ENCODE measurements around the gene GLA. TPM values are rescaled to one million over a fixed set of nuclear protein-coding genes. Genes with fewer than 3 reads are reported as not detected.

GLA gene
- 53.8 and 54.9 TPM in 2 replicates for total RNA-seq (2014; rRNA removed; shearing (Covaris generic))

DNA sequence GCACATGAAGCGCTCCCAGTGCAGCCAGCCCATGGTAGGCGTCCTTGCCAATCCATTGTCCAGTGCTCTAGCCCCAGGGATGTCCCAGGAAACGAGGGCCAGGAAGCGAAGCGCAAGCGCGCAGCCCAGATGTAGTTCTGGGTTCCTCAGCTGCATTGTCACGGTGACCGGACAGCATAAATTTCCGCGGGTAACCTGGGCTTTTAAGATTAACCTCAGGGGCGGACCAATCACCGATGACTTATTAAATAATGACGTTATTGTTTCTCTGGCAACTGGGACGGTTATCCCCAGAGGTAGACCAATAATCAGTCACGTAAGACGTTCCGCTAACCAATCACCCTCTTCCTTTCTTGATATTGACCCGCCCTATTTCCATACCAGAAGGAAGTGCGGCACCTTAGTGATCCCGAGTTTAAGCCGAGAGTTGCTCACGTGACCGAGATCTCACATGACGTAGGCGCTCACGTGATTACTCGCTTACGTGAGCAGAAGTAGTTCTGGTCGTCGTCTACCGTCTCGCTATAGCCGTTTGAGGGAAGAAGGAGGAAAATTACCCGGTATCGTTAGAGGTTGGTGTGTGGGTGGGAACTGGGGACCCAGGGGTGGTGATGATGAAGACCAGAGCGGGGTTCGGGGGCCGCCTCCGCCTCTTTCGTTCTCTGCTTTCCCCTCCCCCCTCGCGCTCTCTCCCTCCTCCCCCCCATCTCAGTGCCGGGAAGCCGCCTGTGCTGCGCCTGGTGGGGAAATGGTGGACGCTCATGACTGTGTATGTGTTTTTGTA is at the start of gene GLA, which contains the start of gene HNRNPH2:
GLA (minus strand) TSS at position 178 of the 784 bp plus-strand sequence; CDS start at position 156, 22 bp downstream.
HNRNPH2 (plus strand) TSS at position 475 of the 784 bp plus-strand sequence. CDS start 3,767 bp downstream, outside the sequence.
- peak; percentile 96 for DNase-seq (ENCODE audit: low spot score)

DNA sequence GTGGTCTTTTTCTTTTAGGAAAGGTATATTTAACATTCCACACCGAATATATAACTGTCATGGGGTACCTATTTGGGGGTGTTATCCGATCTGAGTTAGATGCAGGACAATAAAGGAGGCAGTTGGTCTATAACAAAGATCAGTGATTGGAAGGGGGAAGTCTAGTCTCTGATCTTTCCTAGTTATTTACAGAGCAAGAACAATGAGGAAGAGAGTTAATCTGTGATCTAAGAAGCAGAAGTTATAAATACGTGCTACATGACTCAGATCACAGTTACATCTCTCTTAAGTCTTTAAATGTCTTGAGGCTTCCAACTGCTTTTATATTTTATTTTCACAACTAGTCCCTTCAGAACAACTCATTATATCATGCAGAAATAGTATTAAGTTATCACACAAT is 44.3 kb upstream of the GLA start:
- peak; percentile 43 for DNase-seq (ENCODE audit: low spot score)

DNA sequence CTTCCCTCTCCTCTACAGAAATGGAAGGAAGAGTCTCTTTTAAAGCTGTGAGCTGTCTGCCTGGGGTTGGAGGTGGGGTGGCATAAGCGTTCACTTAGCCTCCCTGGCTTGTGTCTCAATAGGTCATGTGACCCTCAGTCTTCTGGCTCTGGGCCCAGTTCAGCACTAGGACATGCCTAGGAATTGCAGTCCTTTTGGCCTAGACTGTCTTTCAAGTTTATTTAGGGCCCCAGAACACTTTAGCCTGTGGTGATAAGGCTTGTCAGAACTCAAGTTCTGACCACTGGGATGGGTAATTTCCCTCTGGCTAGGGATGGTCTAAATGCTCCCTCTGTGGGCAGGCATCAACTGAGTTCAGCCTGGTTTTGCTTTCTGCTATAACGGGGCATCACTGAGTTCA is 43.2 kb upstream of the GLA start:
- peak; percentile 45 for DNase-seq (ENCODE audit: low spot score)

DNA sequence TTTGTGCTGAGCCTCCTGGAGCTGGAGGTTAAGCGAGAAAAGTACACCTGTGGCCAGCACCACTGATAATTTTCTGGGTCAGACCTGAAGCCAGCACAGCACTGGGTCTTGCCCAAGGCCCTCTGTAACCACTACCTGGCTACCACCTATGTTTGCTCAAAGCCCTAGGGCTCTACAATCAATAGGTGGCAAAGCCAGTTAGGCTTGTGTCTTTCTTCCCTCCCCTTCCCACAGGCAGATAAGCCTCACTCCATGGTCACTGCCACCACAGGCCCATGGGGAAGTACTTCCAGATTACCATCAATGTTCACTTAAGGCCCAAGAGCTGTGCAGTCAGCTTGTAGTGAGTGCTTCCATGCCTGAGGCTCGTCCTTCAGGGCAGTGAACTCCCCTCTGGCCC is 42.4 kb upstream of the GLA start:
- no peak for DNase-seq (ENCODE audit: low spot score)

DNA sequence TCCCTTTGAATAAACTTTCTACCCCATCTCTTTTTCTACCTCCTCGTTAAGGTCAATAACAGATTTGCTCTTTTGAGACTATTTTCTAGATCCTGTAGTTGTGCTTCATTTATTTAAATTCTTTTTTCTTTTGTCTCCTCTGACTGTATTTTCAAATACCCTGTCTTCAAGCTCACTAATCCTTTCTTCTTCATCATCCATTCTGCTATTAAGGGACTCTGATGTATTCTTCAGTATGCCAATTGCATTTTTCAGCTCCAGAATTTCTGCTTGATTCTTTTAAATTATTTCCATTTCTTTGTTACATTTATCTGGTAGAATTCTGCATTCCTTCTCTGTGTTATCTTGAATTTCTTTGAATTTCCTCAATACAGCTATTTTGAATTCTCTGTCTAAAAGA is 41.6 kb upstream of the GLA start:
- no peak for DNase-seq (ENCODE audit: low spot score)

DNA sequence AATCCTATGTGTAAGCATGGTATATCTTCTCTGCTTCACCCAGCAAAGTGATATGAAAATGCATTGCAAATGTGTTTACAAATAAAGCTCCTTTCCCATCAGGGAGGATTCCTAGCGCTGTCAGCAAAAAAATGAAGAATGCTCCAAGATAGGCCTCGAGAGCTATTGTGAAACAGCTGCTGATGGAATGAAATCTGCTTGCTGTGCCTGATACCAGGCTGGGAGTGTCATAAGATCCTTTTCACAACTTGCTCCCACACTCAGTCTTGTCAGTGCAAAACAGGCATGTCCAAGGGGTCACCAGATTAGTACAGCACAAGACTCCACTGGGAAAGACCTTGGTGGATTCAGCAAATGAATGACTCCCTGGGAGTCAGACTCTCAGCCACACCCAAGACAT is 34.4 kb upstream of the GLA start:
- no peak for DNase-seq (ENCODE audit: low spot score)

DNA sequence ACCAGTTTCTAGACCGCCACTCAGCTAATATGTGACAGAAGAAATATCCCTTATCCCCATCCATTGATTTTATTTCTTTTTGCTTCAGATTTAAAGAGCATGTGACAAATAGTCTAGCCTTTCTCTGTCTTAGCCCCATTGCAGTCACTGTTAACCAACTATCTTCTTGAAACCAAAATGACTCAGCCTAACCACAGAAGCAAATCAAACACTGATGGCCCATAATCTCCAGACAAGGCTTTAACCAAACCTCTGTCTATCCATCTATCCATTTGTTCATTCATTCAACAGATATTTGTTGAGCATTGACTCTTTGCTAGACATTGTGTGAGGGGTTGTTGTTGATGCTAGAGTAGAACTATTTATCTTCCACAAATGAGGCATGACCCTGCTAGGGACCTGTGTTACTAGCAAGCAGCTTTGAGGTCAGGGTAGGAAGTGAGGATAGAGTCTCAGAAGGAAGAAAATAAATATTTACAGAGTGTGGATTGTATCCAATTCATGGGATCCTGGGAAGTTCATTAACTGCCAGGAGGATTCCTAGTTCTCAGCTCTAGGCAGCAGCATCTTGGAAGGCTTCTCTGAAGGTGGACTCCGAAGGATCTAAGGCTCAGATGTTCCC is 22.8 kb upstream of the GLA start:
- DNase-seq (ENCODE audit: low spot score), result no peak

DNA sequence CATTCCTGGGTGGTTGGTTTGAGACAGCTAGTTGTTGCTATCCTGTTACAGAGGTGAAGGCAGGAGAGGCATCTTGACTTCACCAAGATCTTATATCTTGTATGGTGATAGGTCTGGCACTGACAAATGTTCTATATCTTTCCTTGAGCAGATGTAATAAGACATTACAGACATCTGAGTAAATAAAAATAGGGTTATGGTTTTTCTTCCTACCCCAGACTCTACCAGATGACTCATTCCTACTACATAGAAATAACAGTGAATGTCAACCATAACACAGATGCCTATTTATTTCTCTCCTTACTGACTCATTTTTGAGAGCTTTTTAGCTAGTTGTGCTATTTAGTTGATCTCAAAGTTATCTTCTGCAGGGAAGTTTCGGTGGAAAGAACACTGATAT is 22.2 kb upstream of the GLA start:
- no peak for DNase-seq (ENCODE audit: low spot score)

DNA sequence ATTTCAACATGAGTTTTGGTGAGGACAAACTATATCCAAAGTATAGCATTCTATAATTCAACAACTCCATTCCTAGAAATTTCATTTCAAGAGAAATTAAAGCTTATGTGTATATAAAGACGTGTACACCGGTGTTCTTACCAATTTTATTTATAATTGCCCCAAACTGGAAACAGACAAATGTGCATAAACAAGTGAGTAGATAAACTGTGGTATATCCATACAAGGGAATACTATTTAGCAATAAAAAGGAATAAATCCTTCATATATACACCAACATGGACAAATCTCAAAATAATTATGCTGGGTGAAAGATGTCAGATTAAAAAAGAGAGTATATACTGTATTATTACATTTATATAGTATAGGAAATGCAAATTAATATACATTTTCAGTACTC is 20.2 kb upstream of the GLA start:
- DNase-seq (ENCODE audit: low spot score), result no peak

DNA sequence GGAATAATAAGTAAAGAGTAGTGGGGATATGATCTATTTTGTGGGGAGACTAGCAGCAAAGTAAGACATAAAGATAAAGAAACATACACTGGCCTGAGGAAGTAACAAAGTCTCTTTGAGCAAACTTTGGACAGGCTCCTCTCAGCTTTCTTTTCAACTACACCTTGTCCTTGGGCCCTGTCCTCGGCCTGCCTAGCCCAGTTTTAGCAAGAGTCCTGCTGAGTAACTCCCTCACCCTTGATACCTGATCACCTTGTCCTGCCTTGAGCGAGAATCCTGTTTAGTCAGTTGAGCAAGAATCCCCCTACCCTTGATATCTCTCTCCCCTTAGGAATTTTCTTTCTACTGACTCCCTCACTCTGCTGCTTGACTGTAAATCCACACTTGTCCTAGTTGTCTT is 11.8 kb upstream of the GLA start:
- no peak for DNase-seq (ENCODE audit: low spot score)

DNA sequence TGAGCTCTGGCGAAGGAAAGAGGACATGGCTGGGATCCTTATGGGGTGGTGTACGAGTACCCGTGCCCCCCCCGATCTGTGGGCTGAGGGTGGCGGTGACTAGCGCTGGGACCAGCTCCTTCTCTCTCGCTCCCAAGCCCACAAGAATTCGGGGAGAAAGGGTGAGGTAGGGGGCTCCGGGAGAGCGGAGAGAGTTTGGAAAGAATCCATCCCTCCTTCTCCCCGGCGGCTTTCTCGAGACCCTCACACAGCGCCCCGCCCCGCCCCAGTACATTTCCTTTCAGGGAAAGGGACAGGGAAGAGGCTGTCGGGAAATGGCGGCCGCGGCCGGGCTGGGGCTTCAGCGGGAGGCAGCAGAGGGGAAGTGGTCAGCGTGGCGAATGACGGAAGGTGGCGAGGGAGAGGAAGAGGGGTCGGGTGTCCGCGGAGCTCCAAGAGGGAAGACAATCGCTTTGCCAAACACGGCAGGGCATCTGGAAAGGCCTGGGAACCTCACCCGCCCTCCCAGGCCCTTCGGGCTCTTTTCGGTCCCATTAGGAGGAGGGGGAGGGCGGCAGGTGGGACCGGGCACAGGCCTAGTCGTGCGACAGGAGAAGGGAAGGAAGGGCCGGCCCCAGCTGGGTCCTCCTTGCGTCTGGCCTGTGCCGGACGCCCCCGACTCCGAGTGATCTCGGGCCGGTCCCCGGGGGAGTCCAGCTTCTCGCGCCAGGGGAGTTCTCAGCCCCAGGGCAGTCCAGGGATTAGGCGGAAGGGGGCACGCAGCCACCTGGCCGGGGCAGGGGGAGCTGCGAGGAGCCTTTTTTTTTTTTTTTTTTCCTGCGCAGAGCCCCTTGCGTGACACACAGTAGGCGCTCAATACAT is 10.5 kb upstream of the GLA start:
- peak; percentile 38 for DNase-seq (ENCODE audit: low spot score)

DNA sequence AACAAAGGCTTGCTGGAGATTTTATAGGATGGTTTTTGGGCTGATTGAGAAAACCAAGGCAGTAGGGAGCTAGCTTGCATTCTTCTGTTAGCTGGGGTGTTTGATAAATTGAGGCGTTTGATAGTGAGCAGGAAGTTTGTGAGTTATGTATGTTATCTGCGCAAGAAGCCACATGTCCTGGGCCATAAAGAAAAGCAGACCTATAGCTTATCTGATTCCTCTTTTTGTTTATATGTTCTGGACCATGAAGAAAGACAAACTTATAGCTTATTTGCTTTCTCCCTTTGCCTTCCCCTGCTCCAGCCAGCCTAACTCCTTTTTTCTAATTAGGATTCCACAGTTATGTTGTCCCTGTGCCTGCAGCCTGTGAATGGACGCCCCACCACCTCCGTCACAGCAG is 9.5 kb upstream of the GLA start:
- DNase-seq (ENCODE audit: low spot score), result no peak

DNA sequence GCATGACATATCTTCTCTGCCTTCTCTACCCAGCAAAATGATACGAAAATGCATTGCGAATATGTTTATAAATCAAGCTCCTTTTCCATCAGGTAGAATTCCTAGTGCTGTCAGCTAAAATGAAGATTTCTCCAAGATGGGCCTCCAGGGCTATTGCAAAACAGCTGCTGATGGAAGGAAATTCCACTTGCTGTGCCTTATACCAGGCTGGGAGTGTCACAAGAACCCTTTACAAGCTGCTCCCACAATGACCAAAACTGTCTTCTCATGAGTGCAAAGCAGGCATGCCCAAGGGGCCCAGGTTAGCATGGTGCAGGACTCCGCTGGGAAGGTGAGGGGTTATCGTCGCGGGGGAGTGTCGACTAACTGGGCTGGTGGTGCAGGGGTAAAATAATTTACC is 9.0 kb upstream of the GLA start:
- no peak for DNase-seq (ENCODE audit: low spot score)

DNA sequence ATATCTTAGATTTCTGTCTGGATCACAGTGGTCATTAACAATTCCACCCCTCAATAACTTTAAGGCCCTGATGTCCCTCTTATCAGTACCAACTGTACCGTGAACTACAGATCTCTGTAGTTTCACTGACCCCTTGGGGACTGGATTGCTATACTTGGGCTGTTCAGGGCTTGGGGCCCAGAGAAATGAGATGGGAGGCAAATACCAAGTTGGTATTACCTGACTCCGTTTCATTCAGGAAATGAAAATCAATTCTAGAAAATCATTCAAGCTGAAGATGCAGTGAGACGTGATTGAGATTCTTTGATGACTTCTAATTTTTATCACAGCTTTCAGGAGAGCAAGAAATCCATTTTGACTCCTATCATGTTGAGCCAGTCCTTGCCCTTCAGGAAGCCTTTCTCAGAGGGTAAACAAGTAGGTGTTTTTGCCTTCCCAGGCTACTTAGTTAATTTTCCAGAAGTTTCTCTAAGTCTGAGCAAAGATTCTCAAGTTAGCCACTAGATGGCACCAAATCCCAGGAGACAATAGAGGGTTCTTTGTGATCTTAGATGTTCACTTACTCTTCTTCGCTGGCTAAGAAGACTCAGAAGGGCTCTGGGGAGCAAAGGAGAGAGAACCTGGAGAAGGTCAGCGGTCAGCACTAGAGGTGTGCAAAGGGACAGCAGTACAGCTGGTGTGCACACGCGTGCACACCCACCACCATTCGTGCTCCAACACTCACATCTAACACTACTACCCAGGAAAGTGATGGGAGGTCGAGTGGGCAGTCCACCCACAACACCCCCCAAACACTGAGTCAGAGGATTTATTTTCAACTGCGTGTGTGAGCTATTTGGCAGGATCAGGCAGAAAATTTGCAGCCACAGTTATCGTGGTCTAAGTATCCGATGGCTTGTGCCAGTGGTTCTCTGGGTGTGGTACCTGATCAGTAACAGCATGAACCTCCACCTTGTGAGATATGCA is 7.7 kb upstream of the GLA start:
- peak; percentile 87 for DNase-seq (ENCODE audit: low spot score)

DNA sequence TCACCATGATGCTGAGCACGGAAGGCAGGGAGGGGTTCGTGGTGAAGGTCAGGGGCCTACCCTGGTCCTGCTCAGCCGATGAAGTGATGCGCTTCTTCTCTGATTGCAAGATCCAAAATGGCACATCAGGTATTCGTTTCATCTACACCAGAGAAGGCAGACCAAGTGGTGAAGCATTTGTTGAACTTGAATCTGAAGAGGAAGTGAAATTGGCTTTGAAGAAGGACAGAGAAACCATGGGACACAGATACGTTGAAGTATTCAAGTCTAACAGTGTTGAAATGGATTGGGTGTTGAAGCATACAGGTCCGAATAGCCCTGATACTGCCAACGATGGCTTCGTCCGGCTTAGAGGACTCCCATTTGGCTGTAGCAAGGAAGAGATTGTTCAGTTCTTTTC is 4.3 kb upstream of the GLA start:
- no peak for DNase-seq (ENCODE audit: low spot score)

DNA sequence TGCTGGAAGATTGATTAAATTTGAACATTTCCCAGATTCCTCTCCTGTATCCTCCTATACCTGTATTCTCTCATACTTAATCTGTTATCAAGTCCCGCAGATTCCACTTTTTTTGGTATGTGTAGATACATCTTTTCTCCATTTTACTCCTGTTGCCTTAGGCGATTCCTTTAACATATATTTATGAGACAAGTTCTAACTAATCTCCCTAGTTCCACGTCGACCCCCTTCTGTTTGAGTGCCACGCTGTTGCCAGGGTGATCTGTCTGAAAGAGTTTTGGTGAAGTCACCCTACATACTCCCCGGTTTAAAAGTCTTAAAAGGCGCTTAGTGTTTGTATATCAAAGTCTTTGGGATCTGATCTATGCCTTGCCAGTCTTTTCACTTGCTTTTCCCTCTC is 2.7 kb upstream of the GLA start:
- no peak for DNase-seq (ENCODE audit: low spot score)

DNA sequence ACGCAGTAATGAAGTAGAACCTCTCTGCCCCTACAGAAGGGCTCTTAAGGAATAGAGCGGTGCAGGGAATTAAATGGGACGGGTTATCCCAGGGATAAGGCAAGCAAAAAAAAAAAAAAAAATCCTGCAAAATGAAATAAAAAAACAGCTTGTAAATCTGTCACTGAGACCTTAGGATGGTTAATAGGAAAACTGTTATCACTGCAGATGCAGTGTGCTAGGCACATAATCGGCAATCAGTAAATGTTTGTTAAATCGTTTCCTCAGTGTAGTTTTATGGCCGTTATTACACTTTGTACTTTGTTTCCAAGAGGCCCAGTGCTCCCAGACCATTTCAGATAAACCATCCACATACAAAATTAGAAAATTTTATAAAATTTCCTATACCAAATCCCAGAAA is 1.3 kb upstream of the GLA start:
- DNase-seq (ENCODE audit: low spot score), result no peak

DNA sequence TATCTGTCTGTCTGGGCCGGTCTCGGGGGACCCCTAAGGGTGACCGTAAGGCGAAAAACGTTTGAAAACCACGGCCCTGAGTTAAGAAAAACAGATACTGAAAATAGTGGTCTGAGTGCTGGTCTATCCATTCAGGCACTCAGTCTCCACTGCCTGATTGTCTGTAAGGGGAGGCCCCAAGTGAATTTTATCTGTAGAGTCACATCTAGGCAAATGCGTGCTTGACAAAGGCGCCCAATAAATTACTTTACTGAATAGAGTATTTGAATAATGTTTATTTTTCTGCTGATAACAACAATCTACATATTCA is 762 bp upstream of the GLA start:
- DNase-seq (ENCODE audit: low spot score), result no peak

DNA sequence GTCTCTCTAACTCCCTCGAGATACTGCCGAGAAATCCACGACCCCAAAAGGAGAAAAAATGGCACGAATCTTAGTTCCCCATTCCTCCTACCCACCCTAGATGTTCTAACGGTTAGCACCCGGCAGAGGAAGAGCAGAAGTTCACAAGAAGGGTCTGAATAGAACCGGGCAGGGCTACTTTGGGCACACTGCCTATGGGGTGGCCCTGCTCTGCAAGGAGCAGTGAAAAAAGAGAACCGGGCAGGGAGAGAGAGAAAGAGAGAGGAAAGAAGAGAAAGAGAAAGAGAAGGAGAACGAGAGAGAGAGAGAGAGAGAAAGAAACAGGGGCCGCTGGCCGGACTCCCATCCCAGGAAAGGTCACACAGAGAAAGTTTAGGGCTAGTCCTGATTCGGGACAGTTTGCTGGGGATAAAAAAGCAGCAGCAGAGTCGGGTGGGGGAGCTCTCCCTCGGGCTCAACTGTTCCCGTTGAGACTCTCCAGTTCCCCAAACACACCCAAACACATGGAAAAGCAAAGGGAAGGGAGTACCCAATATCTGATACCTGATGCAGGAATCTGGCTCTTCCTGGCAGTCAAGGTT is 468 bp downstream of the GLA start:
- peak; percentile 28 for DNase-seq (ENCODE audit: low spot score)

DNA sequence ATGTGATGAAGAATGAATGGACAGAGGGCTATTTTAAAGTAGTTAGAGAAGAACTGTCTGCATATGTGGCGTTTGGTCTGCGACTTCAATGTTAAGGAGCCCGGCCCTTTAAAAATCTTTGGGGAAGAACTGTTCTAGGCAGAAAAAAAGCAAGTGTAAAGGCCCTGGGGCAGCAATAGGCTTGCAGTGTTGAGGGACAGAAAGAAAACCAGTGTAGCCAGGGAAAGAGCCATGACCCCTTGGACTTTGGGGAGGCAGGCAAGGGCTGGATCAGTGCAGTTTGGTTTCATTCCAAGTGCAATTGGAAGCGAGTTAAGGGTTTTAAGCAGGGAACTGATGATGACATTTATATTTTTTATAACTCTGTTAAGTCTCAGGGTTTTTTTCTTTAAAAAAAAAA is 7.9 kb downstream of the GLA start:
- no peak for DNase-seq (ENCODE audit: low spot score)

DNA sequence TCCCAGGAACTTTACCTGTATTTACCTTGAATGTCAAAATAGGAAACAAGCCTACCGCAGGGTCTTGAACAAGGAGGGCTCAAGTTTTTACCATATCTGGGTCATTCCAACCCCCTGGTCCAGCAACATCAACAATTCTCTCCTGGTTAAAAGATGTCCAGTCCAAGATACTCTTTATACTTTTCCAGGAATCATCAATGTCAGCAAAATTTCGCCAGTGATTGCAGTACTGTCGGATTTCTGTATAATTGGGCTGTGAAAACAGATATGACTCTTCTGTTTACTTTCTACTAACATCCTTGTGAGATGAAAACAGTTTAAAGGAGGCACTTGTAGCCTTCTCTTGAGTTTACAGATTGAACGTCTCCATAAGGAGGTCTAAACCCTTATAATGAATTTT is 9.0 kb downstream of the GLA start:
- no peak for DNase-seq (ENCODE audit: low spot score)

Data from HT-29 (cell line).